Fibroblast of lung (primary cell): Measurements from ENCODE around the gene KCNIP4. TPM values are rescaled to one million over a fixed set of nuclear protein-coding genes. Genes with fewer than 3 reads are reported as not detected.

ENCODE experiments used
- DNase-seq, 2 donors: peaks; one replicate each; pipeline versions ENCODE4 v3.0.0 to v3.0.0-alpha.2; 2010; ENCODE audit warnings: low read depth in 2 of 2
- H2AFZ ChIP-seq: 2 replicates; pipeline ENCODE4 v1.5.1; 2012; ENCODE audit warnings: low read length, control low read depth, inconsistent platforms
- H3K27ac ChIP-seq: 2 replicates; pipeline ENCODE4 v1.5.1; 2011; ENCODE audit warnings: low read length, control low read depth; ENCODE audit not compliant: insufficient read depth
- H3K27me3 ChIP-seq: 2 replicates; pipeline ENCODE4 v1.5.1; 2011; ENCODE audit warnings: mild to moderate bottlenecking, low read length; ENCODE audit not compliant: control insufficient read depth, insufficient read depth
- H3K36me3 ChIP-seq: 2 replicates; pipeline ENCODE4 v1.5.1; 2011; ENCODE audit warnings: low read length; ENCODE audit not compliant: control insufficient read depth, insufficient read depth
- H3K4me1 ChIP-seq: 2 replicates; pipeline ENCODE4 v1.5.1; 2011; ENCODE audit warnings: low read length; ENCODE audit not compliant: control insufficient read depth, insufficient read depth; ENCODE audit errors: extremely low read depth
- H3K4me2 ChIP-seq: 2 replicates; pipeline ENCODE4 v1.5.1; 2011; ENCODE audit warnings: low read length, control low read depth; ENCODE audit not compliant: insufficient read depth; ENCODE audit errors: extremely low read depth
- H3K4me3 ChIP-seq, 4 experiments: fragments of 200-600 bp in 1 of 4; sonication (generic) in 1 of 4; replicated peaks in 1 of 4; 2 replicates each; pipeline ENCODE4 v1.5.1; 2011 to 2016; ENCODE audit warnings: low read length in 4 of 4, low read depth in 3 of 4, mild to moderate bottlenecking in 3 of 4, control low read depth in 2 of 4, inconsistent platforms in 1 of 4, mixed read lengths in 1 of 4; ENCODE audit not compliant: insufficient read depth in 1 of 4; ENCODE audit errors: control extremely low read depth in 1 of 4
- H3K79me2 ChIP-seq: 2 replicates; pipeline ENCODE4 v1.5.1; 2012; ENCODE audit warnings: mild to moderate bottlenecking, low read length, inconsistent platforms; ENCODE audit not compliant: control insufficient read depth, insufficient read depth
- H3K9ac ChIP-seq: 2 replicates; pipeline ENCODE4 v1.5.1; 2011; ENCODE audit warnings: mild to moderate bottlenecking, low read length, control low read depth; ENCODE audit not compliant: insufficient read depth
- H3K9me3 ChIP-seq: 2 replicates; pipeline ENCODE4 v1.5.1; 2012; ENCODE audit warnings: low read depth, low read length; ENCODE audit not compliant: control insufficient read depth, insufficient read depth
- H4K20me1 ChIP-seq: 2 replicates; pipeline ENCODE4 v1.5.1; 2011; ENCODE audit warnings: low read length; ENCODE audit not compliant: control insufficient read depth, insufficient read depth; ENCODE audit errors: extremely low read depth
- CTCF ChIP-seq, 2 donors: IDR thresholded peaks in 1 of 2; conservative IDR thresholded peaks in 1 of 2; 1 replicate in 1 of 2; 2 replicates in 1 of 2; pipeline ENCODE4 v1.5.1; 2011 to 2012; ENCODE audit warnings: low read length in 2 of 2, control low read depth in 1 of 2, inconsistent platforms in 1 of 2, low read depth in 1 of 2, mild to moderate bottlenecking in 1 of 2
- EZH2 ChIP-seq: IDR thresholded peaks from 2 replicates; pipeline ENCODE4 v1.5.1; 2012; ENCODE audit warnings: low read length, control low read depth, mild to moderate bottlenecking; ENCODE audit errors: missing control alignments
- polyA plus RNA-seq, 2 donors: library from polyadenylated mRNA; depleted of rRNA in 1 of 2; stranded (reverse) in 1 of 2; unstranded in 1 of 2; fragments of >200 nt; gene quantifications; 2 replicates each; pipeline ENCODE4 v1.2.1, GENCODE V29; 2011 to 2012; ENCODE audit warnings: missing spikeins in 1 of 2
- total RNA-seq: library from RNA; depleted of rRNA; stranded (reverse); fragments of >200 nt; gene quantifications from 2 replicates; pipeline ENCODE4 v1.2.1, GENCODE V29; 2014

Gene KCNIP4
- total and polyA plus RNA-seq, 2 donors (not counting 1 experiment from before 2014, with no cell fraction given): not detected

DNA sequence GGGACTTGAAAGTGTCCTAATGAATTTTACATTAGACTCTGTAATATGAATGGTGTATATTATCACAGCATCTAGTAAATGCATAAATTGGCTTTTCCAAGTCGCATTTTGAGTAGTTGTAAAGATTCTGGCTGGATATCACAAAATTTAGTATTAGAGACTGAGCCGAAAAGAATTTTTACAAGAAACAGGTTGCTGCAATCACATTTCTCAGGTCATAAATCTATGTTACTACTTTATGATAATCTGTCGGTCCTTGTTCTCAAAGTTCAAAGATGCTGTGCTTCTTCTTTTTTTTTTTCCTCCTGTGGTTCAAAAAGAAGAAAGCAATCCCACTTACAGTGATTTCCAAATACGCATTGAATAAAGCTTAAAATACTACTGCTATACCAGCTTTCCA lies 253.4 kb downstream of the KCNIP4 start:
- H3K9me3 ChIP-seq: no peaks in the 10 kb centered on the region
- no peak for DNase-seq
- no peak overlapping the region for H3K27ac ChIP-seq
- no peak overlapping the region for H2AFZ ChIP-seq
- H3K4me1 ChIP-seq: no peaks in the 10 kb centered on the region
- no peaks in the 10 kb centered on the region for H3K36me3 ChIP-seq
- no peaks in the 10 kb centered on the region for H4K20me1 ChIP-seq
- no peak overlapping the region for H3K4me3 ChIP-seq
- H3K27me3 ChIP-seq: no peaks in the 10 kb centered on the region
- TF ChIP-seq CTCF (conservative IDR thresholded peaks at IDR 0.05 in 1 of 2, IDR thresholded peaks at IDR 0.05 in 1 of 2; ENCODE audit: low read depth in 1 of 2, low read length in 2 of 2) (no peak), EZH2 (no peak)
- H3K79me2 ChIP-seq: no peaks in the 10 kb centered on the region
- H3K4me2 ChIP-seq: no peak overlapping the region
- H3K9ac ChIP-seq: no peak overlapping the region

DNA sequence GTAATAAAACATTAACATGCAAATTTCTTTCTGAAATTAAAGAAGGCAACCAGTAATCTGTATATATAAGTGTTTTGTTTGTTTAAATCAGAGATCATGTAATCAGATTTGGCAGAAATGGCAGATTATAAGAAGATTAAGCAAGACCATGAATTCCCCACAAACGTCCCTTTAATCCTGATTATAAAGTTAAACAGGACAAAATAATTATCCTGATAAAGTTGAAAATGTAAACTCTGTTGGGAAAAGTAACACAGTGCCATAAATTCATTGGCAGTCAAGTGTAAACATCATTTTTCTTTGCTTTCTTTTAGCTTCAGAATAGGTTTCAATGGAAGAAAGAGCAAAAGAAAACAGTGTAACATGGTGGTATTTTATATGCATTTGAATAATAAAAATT lies 256.3 kb downstream of the KCNIP4 start:
- no peak overlapping the region for H2AFZ ChIP-seq
- H3K36me3 ChIP-seq: no peaks in the 10 kb centered on the region
- no peak overlapping the region for H3K4me3 ChIP-seq
- no peak overlapping the region for H3K4me2 ChIP-seq
- H3K9ac ChIP-seq: no peak overlapping the region
- no peak for TF ChIP-seq CTCF (conservative IDR thresholded peaks at IDR 0.05 in 1 of 2, IDR thresholded peaks at IDR 0.05 in 1 of 2; ENCODE audit: low read depth in 1 of 2, low read length in 2 of 2)
- TF ChIP-seq EZH2: no peak
- H4K20me1 ChIP-seq: no peaks in the 10 kb centered on the region
- no peaks in the 10 kb centered on the region for H3K79me2 ChIP-seq
- H3K27me3 ChIP-seq: no peaks in the 10 kb centered on the region
- no peaks in the 10 kb centered on the region for H3K4me1 ChIP-seq
- no peak for DNase-seq
- no peaks in the 10 kb centered on the region for H3K9me3 ChIP-seq
- no peak overlapping the region for H3K27ac ChIP-seq

DNA sequence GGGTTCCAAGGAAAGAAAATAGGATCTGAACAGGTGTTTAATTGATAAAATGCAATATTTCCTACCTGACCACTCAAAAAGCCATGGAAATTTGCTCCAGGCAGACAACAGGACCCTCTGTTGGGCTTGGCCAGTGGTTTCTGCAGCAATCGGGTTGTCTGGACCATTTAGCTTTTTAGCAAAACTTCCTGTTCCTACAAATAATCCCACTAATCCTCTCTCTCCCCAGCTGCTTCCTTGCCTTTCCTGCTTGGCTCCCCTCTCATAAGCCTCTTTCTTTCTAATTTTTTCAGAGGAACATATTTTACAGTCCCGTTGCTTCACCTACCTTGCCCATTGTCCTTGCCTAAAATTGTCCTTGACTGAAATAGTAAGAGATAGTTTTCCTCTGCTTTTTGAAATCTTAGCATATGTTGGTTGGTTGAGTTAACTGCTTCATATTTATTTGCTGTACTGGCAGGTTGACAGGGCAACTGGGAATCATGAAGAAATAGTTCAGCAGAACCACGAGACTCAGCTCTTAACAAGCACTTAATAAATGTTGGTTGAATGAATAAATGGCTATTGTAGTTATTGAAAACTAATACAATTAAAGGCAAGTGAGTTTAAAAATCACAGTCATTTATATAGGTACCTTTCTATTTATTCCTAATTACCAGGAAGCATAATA lies 259.8 kb downstream of the KCNIP4 start:
- Histone ChIP-seq H2AFZ (no peak overlapping the region), H3K9me3 (no peaks in the 10 kb centered on the region), H3K36me3 (no peaks in the 10 kb centered on the region), H3K4me3 (no peak overlapping the region), H3K4me2 (no peak overlapping the region), H3K4me1 (no peaks in the 10 kb centered on the region), H3K27me3 (no peaks in the 10 kb centered on the region), H3K9ac (no peak overlapping the region), H3K27ac (no peak overlapping the region), H4K20me1 (no peaks in the 10 kb centered on the region), H3K79me2 (no peaks in the 10 kb centered on the region)
- no peak for TF ChIP-seq EZH2
- TF ChIP-seq CTCF (conservative IDR thresholded peaks at IDR 0.05 in 1 of 2, IDR thresholded peaks at IDR 0.05 in 1 of 2; ENCODE audit: low read depth in 1 of 2, low read length in 2 of 2): no peak
- no peak for DNase-seq
